Measurements from ENCODE around the gene GPS1.

- TF ChIP-seq CTCF (IDR thresholded peaks at IDR 0.05) (no peak), MAX (IDR thresholded peaks at IDR 0.05; ENCODE audit: low read depth) (no peak)
Observed at GRCh38 chr17:82007228-82007494, 44.5 kb upstream of the GPS1 start.

Measured in SK-N-SH (cell line).